H1 (cell line): ENCODE measurements around the gene SLC9A3. TPM values are rescaled to one million over a fixed set of nuclear protein-coding genes. Genes with fewer than 3 reads are reported as not detected.

Source experiments
- HDAC2 ChIP-seq, 2 experiments: fragments of 300-600 bp in 1 of 2; sonication (generic) in 1 of 2; IDR thresholded peaks; 2 replicates each; pipeline ENCODE4 v1.6.1; 2011 to 2012; ENCODE audit warnings: low read depth in 2 of 2, low read length in 2 of 2, mild to moderate bottlenecking in 2 of 2, moderate library complexity in 2 of 2, borderline replicate concordance in 1 of 2, inconsistent platforms in 1 of 2
- polyA plus RNA-seq, 7 experiments: library from polyadenylated mRNA; depleted of rRNA in 3 of 7; stranded (reverse) in 5 of 7; unstranded in 2 of 7; fragments of >200 nt in 5 of 7; fragments of 200-250 nt in 2 of 7; gene quantifications; 1 replicate in 5 of 7; 2 replicates in 1 of 7; 4 replicates in 1 of 7; pipeline versions ENCODE4 v1.2.1 to v1.2.3, GENCODE V29; 2011 to 2013; ENCODE audit warnings: missing spikeins in 2 of 7, mixed read lengths in 2 of 7
- total RNA-seq: library from RNA; stranded (reverse); fragmentation: NEBNext Ultra II Directional; extraction: Animal tissue kit (Norgen Biotek cat#: 25700); gene quantifications from 2 replicates; pipeline ENCODE4 v1.2.1, GENCODE V29; 2021

The SLC9A3 gene
- total and polyA plus RNA-seq, 2 of the 8 experiments (the other 6 are each of a cell fraction or from before 2014, with no cell fraction given): 0.95 to 1.0 TPM

DNA sequence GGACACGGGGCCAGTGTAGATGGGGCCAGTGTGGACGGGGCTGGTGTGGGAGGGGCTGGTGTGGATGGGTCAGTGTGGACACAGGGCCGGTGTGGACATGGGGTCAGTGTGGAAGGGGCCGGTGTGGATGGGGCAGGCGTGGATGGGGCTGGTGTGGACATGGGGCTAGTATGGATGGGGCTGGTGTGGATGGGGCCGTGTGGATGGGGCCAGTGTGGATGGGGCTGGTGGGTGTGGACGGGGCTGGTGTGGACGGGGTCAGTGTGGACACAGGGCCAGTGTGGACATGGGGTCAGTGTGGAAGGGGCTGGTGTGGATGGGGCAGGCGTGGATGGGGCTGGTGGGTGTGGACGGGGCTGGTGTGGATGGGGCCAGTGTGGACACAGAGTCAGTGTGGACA, 23.8 kb downstream of the SLC9A3 start (continued):
- no peak for TF ChIP-seq HDAC2 (IDR thresholded peaks at IDR 0.05; ENCODE audit: borderline replicate concordance in 1 of 2, low read depth in 2 of 2, low read length in 2 of 2)
